ENCODE results near the gene JMJD1C.

- TF ChIP-seq CTCF (IDR thresholded peaks at IDR 0.05) (no peak), POLR2A (IDR thresholded peaks at IDR 0.05) (no peak)
Observed at GRCh38 chr10:63493004-63493403, 27.2 kb upstream of the JMJD1C start.
